GM23338 (cell line): ENCODE data around the gene EPHA4.

Experiments used
- CREB1 ChIP-seq: fragments of 250-450 bp; sonication (Bioruptor Pico); IDR thresholded peaks from 2 replicates; pipeline ENCODE4 v1.5.0; 2020; ENCODE audit warnings: low read depth, mild to moderate bottlenecking, moderate library complexity
- EZH2 ChIP-seq: fragments of 200-600 bp; sonication (generic); IDR thresholded peaks from one replicate; pipeline ENCODE4 v1.8.0; 2017; ENCODE audit warnings: antibody characterized with exemption, mild to moderate bottlenecking, low read depth; ENCODE audit not compliant: unreplicated experiment
- EZH2phosphoT487 ChIP-seq: fragments of 200-600 bp; sonication (generic); IDR thresholded peaks from one replicate; pipeline ENCODE4 v1.8.1; 2018; ENCODE audit warnings: antibody characterized with exemption; ENCODE audit not compliant: unreplicated experiment
- POLR2AphosphoS5 ChIP-seq: IDR thresholded peaks from 2 replicates; pipeline ENCODE4 v1.6.1; 2016; ENCODE audit warnings: antibody characterized with exemption, low read depth
- TF ChIP-seq, protein P1 (sequence below), 2 experiments: fragments of 200-600 bp in 1 of 2; sonication (generic) in 1 of 2; conservative IDR thresholded peaks; 2 replicates each; pipeline versions ENCODE4 v1.5.1 to v1.6.1; 2016 to 2017; ENCODE audit warnings: antibody characterized with exemption in 2 of 2, low read depth in 2 of 2, mild to moderate bottlenecking in 2 of 2, moderate library complexity in 1 of 2
- TF ChIP-seq, protein P2 (sequence below): IDR thresholded peaks from 2 replicates; pipeline ENCODE4 v1.6.1; 2016; ENCODE audit warnings: antibody characterized with exemption

GRCh38 chr2:221612800-221613199 is 40.7 kb upstream of the EPHA4 start:
- TF ChIP-seq, protein P1, sequence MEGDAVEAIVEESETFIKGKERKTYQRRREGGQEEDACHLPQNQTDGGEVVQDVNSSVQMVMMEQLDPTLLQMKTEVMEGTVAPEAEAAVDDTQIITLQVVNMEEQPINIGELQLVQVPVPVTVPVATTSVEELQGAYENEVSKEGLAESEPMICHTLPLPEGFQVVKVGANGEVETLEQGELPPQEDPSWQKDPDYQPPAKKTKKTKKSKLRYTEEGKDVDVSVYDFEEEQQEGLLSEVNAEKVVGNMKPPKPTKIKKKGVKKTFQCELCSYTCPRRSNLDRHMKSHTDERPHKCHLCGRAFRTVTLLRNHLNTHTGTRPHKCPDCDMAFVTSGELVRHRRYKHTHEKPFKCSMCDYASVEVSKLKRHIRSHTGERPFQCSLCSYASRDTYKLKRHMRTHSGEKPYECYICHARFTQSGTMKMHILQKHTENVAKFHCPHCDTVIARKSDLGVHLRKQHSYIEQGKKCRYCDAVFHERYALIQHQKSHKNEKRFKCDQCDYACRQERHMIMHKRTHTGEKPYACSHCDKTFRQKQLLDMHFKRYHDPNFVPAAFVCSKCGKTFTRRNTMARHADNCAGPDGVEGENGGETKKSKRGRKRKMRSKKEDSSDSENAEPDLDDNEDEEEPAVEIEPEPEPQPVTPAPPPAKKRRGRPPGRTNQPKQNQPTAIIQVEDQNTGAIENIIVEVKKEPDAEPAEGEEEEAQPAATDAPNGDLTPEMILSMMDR (conservative IDR thresholded peaks at IDR 0.05; ENCODE audit: low read depth in 2 of 2) = no peak
- TF ChIP-seq POLR2AphosphoS5 (no peak), EZH2 (no peak), EZH2phosphoT487 (no peak), CREB1 (CRISPR knock-in tag) (no peak)
- TF ChIP-seq, protein P2, sequence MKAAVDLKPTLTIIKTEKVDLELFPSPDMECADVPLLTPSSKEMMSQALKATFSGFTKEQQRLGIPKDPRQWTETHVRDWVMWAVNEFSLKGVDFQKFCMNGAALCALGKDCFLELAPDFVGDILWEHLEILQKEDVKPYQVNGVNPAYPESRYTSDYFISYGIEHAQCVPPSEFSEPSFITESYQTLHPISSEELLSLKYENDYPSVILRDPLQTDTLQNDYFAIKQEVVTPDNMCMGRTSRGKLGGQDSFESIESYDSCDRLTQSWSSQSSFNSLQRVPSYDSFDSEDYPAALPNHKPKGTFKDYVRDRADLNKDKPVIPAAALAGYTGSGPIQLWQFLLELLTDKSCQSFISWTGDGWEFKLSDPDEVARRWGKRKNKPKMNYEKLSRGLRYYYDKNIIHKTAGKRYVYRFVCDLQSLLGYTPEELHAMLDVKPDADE = no peak
